ENCODE results near the gene GABRD. TPM values are rescaled to one million over a fixed set of nuclear protein-coding genes. Genes with fewer than 3 reads are reported as not detected.

Gene GABRD
- total and polyA plus RNA-seq, 2 experiments from 2014 or later, result 2.1 to 5.1 TPM

DNA sequence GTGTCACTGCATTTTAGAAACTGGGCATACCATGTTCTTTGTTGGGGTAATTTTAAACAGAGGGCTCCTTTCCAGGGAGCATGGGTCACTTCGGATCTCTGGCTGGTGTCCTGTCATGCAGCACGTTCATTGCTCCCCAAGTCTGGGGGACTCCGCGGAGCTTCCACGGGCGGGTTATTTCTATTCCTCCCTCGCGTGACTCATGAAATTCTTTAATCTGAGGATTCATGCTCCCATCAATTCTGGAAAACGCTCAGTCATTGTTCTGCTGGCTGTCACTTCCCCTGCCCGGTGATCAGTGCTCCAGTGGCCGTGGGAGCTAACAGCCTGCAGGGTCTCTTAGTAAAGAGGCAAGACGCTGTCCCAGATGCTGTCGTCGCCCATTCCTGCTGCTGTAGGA lies 43.6 kb upstream of the GABRD start (continued):
- no peak for TF ChIP-seq CREB1 (CRISPR knock-in tag; IDR thresholded peaks at IDR 0.05; ENCODE audit: low read depth)
- TF ChIP-seq, protein P1, sequence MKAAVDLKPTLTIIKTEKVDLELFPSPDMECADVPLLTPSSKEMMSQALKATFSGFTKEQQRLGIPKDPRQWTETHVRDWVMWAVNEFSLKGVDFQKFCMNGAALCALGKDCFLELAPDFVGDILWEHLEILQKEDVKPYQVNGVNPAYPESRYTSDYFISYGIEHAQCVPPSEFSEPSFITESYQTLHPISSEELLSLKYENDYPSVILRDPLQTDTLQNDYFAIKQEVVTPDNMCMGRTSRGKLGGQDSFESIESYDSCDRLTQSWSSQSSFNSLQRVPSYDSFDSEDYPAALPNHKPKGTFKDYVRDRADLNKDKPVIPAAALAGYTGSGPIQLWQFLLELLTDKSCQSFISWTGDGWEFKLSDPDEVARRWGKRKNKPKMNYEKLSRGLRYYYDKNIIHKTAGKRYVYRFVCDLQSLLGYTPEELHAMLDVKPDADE (IDR thresholded peaks at IDR 0.05), result no peak
- no peak for TF ChIP-seq EZH2phosphoT487 (IDR thresholded peaks at IDR 0.05; ENCODE audit: unreplicated experiment)
- TF ChIP-seq ZNF114 (CRISPR knock-in tag; IDR thresholded peaks at IDR 0.05), result no peak
- no peak for TF ChIP-seq NANOG (IDR thresholded peaks at IDR 0.05; ENCODE audit: borderline replicate concordance)
- TF ChIP-seq, protein P2, sequence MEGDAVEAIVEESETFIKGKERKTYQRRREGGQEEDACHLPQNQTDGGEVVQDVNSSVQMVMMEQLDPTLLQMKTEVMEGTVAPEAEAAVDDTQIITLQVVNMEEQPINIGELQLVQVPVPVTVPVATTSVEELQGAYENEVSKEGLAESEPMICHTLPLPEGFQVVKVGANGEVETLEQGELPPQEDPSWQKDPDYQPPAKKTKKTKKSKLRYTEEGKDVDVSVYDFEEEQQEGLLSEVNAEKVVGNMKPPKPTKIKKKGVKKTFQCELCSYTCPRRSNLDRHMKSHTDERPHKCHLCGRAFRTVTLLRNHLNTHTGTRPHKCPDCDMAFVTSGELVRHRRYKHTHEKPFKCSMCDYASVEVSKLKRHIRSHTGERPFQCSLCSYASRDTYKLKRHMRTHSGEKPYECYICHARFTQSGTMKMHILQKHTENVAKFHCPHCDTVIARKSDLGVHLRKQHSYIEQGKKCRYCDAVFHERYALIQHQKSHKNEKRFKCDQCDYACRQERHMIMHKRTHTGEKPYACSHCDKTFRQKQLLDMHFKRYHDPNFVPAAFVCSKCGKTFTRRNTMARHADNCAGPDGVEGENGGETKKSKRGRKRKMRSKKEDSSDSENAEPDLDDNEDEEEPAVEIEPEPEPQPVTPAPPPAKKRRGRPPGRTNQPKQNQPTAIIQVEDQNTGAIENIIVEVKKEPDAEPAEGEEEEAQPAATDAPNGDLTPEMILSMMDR (conservative IDR thresholded peaks at IDR 0.05; ENCODE audit: low read depth in 2 of 2), result no peak
- TF ChIP-seq POLR2AphosphoS5 (IDR thresholded peaks at IDR 0.05; ENCODE audit: low read depth), result no peak

- Histone ChIP-seq H3F3A (replicated peaks; ENCODE audit: low read depth) (peaks cover 6% of the 10 kb centered on the region), H3K27me3 (ENCODE audit: insufficient read depth) (no peaks in the 10 kb centered on the region), H3K27ac (ENCODE audit: low read depth) (no peak overlapping the region), H4K20me1 (replicated peaks; ENCODE audit: insufficient read depth) (no peaks in the 10 kb centered on the region), H3K9me2 (ENCODE audit: insufficient read depth) (no peaks in the 10 kb centered on the region), H3K4me1 (ENCODE audit: insufficient read depth) (no peaks in the 10 kb centered on the region), H3K4me2 (no peak overlapping the region), H3K36me3 (ENCODE audit: insufficient read depth) (no peaks in the 10 kb centered on the region), H3K4me3 (no peak overlapping the region), H3K79me2 (replicated peaks; ENCODE audit: insufficient read depth) (no peaks in the 10 kb centered on the region), H2AFZ (no peak overlapping the region)
- Mint-ChIP-seq H3K4me3 (no peak overlapping the region), H3K4me1 (no peaks in the 10 kb centered on the region), H3K9me3 (peaks cover 25% of the 10 kb centered on the region), H3K27me3 (ENCODE audit: insufficient read depth, low read depth, poor library complexity) (peaks cover 20% of the 10 kb centered on the region), H3K36me3 (ENCODE audit: low read depth) (no peaks in the 10 kb centered on the region; the same call in 1 of the 3 replicates), H3K27ac (no peak overlapping the region)
- ATAC-seq (no peak), DNase-seq (ENCODE audit: low spot score) (no peak)
- TF ChIP-seq EZH2 (IDR thresholded peaks at IDR 0.05; ENCODE audit: low read depth, unreplicated experiment) (no peak), EZH2phosphoT487 (IDR thresholded peaks at IDR 0.05; ENCODE audit: unreplicated experiment) (no peak), ZNF331 (CRISPR knock-in tag; IDR thresholded peaks at IDR 0.05; ENCODE audit: low read depth) (no peak), CREB1 (CRISPR knock-in tag; IDR thresholded peaks at IDR 0.05; ENCODE audit: low read depth) (no peak)
- TF ChIP-seq, protein P1 (IDR thresholded peaks at IDR 0.05), result no peak
- TF ChIP-seq, protein P2 (conservative IDR thresholded peaks at IDR 0.05; ENCODE audit: low read depth in 2 of 2), result no peak
Observed at GRCh38 chr1:1976031-1976430, 43.1 kb upstream of the GABRD start.
